Gastrocnemius medialis (tissue), 4 donors: ENCODE results near the gene CORIN.

Experiments
- CTCF ChIP-seq, 5 experiments: fragments of 450-650 bp in 3 of 5; fragments of 200-600 bp in 2 of 5; sonication (generic) in 2 of 5; IDR thresholded peaks in 4 of 5; conservative IDR thresholded peaks in 1 of 5; 1 replicate in 4 of 5; 2 replicates in 1 of 5; pipeline ENCODE4 v1.5.1; 2016 to 2019; ENCODE audit warnings: antibody characterized with exemption in 5 of 5, mild to moderate bottlenecking in 3 of 5, moderate library complexity in 3 of 5
- POLR2A ChIP-seq, 2 donors: fragments of 450-650 bp; IDR thresholded peaks; one replicate each; pipeline ENCODE4 v1.6.1; 2017; ENCODE audit warnings: antibody characterized with exemption in 2 of 2, mild to moderate bottlenecking in 2 of 2, moderate library complexity in 2 of 2

- no peak for TF ChIP-seq CTCF (IDR thresholded peaks at IDR 0.05 in 4 of 5, conservative IDR thresholded peaks at IDR 0.05 in 1 of 5)
- no peak for TF ChIP-seq POLR2A (IDR thresholded peaks at IDR 0.05)
These were observed 231.4 kb downstream of the CORIN start for GRCh38 chr4:47606482-47606881.
